GM19035 (cell line): ENCODE measurements around the gene ATP1B3.
"Not testable (repeated sequence)": the region's sequence is repeated elsewhere in the genome, so short reads cannot be mapped to it uniquely, and the experiment has no call there.

ENCODE experiments used
- ATAC-seq: cut with Tn5 transposase; IDR thresholded peaks from one replicate; pipeline ENCODE4 v1.9.1; 2021; ENCODE audit not compliant: unreplicated experiment

The ATP1B3 gene

GRCh38 chr3:141860086-141860669 lies 16.3 kb upstream of the ATP1B3 start:
- ATAC-seq, result no peak

GRCh38 chr3:141860766-141861513 lies 15.5 kb upstream of the ATP1B3 start:
- ATAC-seq, result no peak

DNA sequence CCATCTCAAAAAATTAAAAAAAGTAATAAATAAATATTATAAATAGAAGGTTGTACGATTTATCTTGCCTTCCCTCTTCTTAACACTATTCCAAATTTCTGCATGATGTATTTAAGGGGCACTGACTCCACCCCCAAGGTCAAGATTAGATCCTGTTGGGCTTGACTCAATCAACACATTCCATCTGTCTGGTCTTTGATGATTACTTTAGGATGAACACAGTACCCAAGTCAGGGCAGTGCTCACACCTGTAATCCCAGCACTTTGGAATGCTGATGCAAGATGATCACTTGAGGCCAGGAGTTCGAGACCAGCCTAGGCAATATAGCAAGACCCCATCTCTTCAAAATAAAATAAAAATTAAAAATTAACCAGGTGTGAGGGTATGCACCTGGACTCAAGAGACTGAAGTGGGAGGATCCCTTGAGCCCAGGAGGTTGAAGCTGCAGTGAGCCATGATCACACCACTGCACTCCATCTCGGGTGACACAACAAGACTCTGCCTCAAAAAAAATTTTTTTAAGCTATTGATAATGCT lies 14.1 kb upstream of the ATP1B3 start:
- no peak for ATAC-seq

- no peak for ATAC-seq
Measured at GRCh38 chr3:141863491-141863890, 13.0 kb upstream of the ATP1B3 start.

GRCh38 chr3:141864281-141864970 lies 12.0 kb upstream of the ATP1B3 start:
- no peak for ATAC-seq

DNA sequence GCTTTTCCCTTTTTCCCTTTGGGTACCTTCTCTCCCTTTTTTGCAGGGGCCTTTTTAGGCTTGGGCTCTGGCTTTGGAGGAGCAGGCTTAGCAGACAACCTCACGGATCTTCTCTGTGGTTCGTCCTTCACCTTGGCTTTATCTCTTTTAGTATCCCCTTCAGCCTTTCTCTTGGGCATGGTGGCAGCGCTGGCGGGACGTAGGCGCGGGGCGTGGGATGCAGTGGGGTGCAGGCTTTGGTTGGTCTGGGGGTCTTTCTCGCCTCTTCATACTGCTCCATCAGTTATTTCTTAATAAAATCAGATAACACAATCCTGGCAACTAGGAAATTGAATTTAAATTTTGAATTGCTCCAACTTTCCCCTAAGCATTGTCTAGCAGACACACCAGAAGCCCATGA lies 11.3 kb upstream of the ATP1B3 start:
- ATAC-seq, result no peak

DNA sequence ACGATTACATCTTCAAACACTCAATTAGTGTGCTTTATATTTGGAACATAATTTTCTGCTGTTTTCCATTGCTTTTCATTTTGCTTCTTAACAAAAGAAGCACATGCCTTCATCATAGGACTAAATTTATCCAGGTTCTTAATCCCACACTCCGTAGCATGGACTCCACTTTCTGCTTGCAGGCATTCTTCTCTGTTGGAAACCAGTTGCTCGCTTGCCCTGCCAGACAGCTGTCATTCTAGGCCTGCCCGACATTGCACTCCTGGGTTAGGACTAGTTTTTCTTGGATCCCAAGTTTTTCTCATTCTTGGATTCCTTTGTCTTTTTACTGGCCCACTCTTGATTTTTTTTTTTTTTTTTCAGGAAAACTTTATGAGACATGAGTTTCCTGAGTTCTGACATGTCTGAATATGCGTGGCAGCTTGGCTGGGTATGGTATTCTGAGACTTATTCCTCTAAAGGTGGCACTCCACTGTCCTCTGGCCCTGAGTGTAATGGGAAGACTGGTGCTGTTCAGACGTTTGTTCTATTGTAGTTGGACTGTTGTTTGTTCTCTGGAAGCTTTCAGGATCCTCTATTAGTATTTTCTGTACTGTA lies 6.3 kb upstream of the ATP1B3 start:
- ATAC-seq, result no peak

- peak; percentile 53 for ATAC-seq
Measured at GRCh38 chr3:141875374-141875892, 1.0 kb upstream of the ATP1B3 start.

DNA sequence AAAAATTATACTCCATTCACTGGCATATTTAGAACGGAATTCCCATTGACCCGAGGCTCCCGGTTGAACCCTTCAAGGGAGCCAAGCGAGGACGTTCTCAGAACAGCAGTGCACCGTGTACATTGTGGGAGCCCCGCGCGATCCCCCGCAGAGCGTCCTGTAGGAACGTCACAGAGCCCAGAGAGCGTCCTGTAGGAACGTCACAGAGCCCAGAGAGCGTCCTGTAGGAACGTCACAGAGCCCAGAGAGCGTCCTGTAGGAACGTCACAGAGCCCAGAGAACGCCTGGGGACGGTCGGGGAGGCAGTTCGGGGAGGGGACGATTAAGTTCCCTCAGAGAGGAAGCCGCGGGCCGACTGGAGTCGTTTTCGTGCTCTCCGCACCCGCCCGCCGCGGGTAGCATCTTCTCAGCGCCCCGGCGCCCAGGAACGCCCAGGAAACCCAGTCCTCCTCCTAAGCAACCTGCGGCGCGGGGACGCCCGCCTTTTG lies 506 bp upstream of the ATP1B3 start:
- ATAC-seq, result peak; percentile 41

GRCh38 chr3:141876891-141877621 lies 613 bp downstream of the ATP1B3 start:
- ATAC-seq, result peak; percentile 25

GRCh38 chr3:141877911-141878310 lies 1.5 kb downstream of the ATP1B3 start:
- no peak for ATAC-seq

- ATAC-seq, result no peak
Measured at GRCh38 chr3:141878326-141878725, 1.9 kb downstream of the ATP1B3 start.

- no peak for ATAC-seq
Measured at GRCh38 chr3:141878817-141879216, 2.4 kb downstream of the ATP1B3 start.

DNA sequence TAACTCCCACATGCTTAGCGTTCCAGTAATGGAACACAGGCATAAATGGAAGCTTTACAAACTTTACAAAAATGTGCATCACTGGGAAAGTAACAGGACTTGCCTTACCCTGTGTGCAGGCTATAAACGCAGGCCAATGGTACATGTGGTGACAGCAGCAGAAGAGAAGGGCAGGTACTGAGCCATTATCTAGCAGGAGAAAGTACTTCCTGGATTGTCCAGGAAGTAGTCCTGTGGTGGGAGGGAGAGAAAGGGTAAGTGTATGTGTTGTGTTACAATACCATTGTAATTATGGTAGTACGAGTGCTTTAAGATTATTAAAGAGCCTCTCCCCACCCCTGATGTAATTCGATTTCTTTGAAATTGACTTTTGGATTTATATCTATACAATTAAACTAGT lies 5.3 kb downstream of the ATP1B3 start:
- no peak for ATAC-seq

DNA sequence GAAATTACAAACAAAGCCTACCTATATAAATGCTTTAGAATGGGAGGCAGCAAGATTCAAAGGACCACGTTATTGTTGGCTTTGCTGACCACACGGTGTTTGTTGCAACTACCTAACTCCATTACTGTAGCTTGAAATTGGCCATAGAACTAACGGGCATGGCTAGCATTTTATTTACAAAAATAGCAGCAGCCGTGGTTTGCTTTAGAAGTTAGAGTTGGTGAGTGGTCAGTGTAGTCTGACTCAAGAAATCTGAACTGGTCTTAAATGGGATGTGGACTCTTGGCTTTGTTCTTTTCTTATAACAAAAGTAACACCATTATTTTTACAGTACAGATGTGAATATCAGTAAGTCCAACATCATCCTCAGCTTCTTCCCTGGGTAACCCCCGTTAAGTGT lies 10.6 kb downstream of the ATP1B3 start:
- ATAC-seq, result no peak

DNA sequence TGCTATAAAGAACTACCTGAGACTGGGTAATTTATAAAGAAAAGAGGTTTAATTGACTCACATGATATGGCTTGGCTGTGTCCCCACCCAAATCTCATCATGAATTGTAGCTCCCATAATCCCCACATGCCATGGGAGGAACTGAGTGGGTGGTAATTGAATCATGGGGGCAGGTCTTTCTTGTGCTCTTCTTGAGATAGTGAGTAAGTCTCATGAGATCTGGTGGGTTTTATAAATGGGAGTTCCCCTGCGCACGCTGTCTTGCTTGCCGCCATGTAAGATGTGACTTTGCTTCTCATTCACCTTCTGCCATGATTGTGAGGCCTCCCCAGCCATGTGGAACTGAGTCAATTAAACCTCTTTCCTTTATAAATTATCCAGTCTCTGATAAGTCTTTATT lies 12.1 kb downstream of the ATP1B3 start:
- ATAC-seq, result not testable (repeated sequence)

DNA sequence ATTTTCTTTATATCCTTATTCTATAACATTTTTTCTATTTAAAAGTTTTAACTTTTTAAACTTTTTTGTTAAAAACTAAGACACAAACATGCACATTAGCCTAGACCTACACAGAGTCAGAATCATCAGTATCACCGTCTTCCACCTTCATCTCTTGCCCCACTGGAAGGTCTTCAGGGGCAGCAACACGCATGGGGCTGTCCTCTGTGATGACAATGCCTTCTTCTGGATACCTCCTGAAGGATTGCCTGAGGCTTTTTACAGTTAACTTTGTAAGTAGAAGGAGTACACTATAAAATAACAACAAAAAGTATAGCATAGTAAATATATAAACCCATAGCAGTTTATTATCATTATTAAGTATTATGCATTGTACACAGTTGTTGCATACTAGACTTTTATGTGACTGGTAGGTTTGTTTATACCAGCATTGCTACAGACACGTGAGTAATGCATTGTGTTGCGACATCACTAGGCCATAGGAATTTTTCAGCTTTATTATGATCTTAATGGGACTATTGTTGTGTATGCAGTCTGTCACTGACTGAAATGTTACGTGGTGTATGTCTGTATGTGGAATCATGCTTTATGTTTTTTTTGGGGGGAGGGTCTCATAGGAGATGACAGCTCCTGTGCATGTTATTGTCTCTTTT lies 18.2 kb downstream of the ATP1B3 start:
- ATAC-seq, result no peak

GRCh38 chr3:141895731-141896130 lies 19.3 kb downstream of the ATP1B3 start:
- ATAC-seq, result no peak

GRCh38 chr3:141898908-141899307 lies 22.5 kb downstream of the ATP1B3 start:
- no peak for ATAC-seq

DNA sequence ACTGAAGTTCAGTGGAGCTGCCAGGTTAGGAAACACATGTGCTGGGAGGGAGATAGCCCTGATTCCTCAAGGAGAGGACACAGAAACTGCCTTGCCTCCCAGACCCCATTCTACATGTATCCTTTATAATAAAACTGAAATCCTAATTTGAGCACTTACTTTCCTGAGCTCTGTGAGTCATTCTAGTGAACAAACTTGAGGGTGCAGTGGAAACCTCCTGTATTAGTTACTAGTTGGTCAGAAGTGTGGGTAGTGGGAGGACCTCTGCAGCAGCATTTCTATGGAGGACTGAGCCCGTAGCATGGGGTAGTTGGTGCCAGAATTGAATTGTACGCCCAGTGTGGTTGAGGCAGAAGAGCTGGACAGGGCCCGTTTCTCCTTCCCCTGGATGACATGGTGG lies 23.9 kb downstream of the ATP1B3 start:
- no peak for ATAC-seq
